H1 (cell line): ENCODE results near the gene LRRC2. TPM values are rescaled to one million over a fixed set of nuclear protein-coding genes. Genes with fewer than 3 reads are reported as not detected.

Source experiments
- CTCF ChIA-PET: fragments of 300-600 bp; sonication (Branson Sonifier 250); formaldehyde crosslinking; loops from one replicate; lab custom pipeline; 2021; ENCODE audit not compliant: partially characterized antibody; lab: Charles Lee
- POLR2A ChIA-PET: fragments of 300-600 bp; sonication (Branson Sonifier 250); formaldehyde crosslinking; loops from one replicate; lab custom pipeline; 2021; ENCODE audit warnings: inconsistent platforms; ENCODE audit not compliant: partially characterized antibody; lab: Charles Lee
- DNase-seq, 2 experiments: peaks; one replicate each; pipeline versions ENCODE4 v3.0.0 to v3.0.0-alpha.2; 2010 to 2022; ENCODE audit warnings: low spot score in 2 of 2, low read depth in 1 of 2, mixed read lengths in 1 of 2
- FAIRE-seq: peaks from 2 replicates; lab custom pipeline; 2011; peaks lifted over from hg19 to GRCh38; lab: Jason Lieb, UNC
- H2AFZ ChIP-seq: 2 replicates; pipeline ENCODE4 v1.8.1; 2012; ENCODE audit warnings: low read length, inconsistent platforms
- H2AK5ac ChIP-seq: 2 replicates; pipeline ENCODE4 v1.6.1; 2013; ENCODE audit warnings: low read depth, low read length
- H2BK120ac ChIP-seq: replicated peaks from 2 replicates; pipeline ENCODE3; 2013; ENCODE audit warnings: low read depth, low read length, inconsistent platforms
- H2BK12ac ChIP-seq: 2 replicates; pipeline ENCODE4 v1.6.1; 2013; ENCODE audit warnings: low read depth, low read length
- H2BK15ac ChIP-seq: 2 replicates; pipeline ENCODE4 v1.6.1; 2013; ENCODE audit warnings: low read length
- H2BK20ac ChIP-seq: 2 replicates; pipeline ENCODE4 v1.6.1; 2013; ENCODE audit warnings: low read length
- H2BK5ac ChIP-seq: 2 replicates; pipeline ENCODE4 v1.6.1; 2013; ENCODE audit warnings: low read depth, low read length
- H3K14ac ChIP-seq: 2 replicates; pipeline ENCODE4 v1.6.1; 2013; ENCODE audit warnings: inconsistent platforms; ENCODE audit not compliant: insufficient read length
- H3K18ac ChIP-seq: 2 replicates; pipeline ENCODE4 v1.6.1; 2013; ENCODE audit warnings: low read length; ENCODE audit errors: extremely low read depth
- H3K23ac ChIP-seq: 2 replicates; pipeline ENCODE4 v1.6.1; 2013; ENCODE audit warnings: inconsistent platforms; ENCODE audit not compliant: insufficient read length
- H3K23me2 ChIP-seq: 2 replicates; pipeline ENCODE4 v1.6.1; 2013; ENCODE audit warnings: low read depth, low read length
- H3K27ac ChIP-seq: 2 replicates; pipeline ENCODE4 v1.6.1; 2011; ENCODE audit warnings: low read depth, low read length, inconsistent platforms
- H3K27me3 ChIP-seq, 4 experiments: replicated peaks in 1 of 4; 1 replicate in 1 of 4; 2 replicates in 3 of 4; pipeline versions ENCODE4 v1.6.1 to v1.8.1; 2011 to 2013; ENCODE audit warnings: low read length in 3 of 4, mild to moderate bottlenecking in 3 of 4, inconsistent platforms in 2 of 4, mixed read lengths in 2 of 4, moderate library complexity in 1 of 4; ENCODE audit not compliant: control insufficient read depth in 3 of 4, insufficient read depth in 3 of 4; ENCODE audit errors: extremely low read depth in 1 of 4
- H3K36me3 ChIP-seq, 4 experiments: 2 replicates each; pipeline versions ENCODE4 v1.6.1 to v1.8.1; 2011 to 2013; ENCODE audit warnings: mild to moderate bottlenecking in 4 of 4, low read length in 3 of 4, moderate library complexity in 2 of 4, control low read depth in 1 of 4, inconsistent platforms in 1 of 4; ENCODE audit not compliant: insufficient read depth in 4 of 4, control insufficient read depth in 2 of 4
- H3K4ac ChIP-seq: replicated peaks from 2 replicates; pipeline ENCODE3; 2013; ENCODE audit warnings: low read length, low read depth, mixed read lengths, inconsistent platforms; ENCODE audit not compliant: insufficient read length
- H3K4me1 ChIP-seq, 4 experiments: replicated peaks in 1 of 4; 1 replicate in 1 of 4; 2 replicates in 3 of 4; pipeline versions ENCODE4 v1.6.1 to v1.8.1; 2011 to 2013; ENCODE audit warnings: low read length in 3 of 4, inconsistent platforms in 2 of 4, mixed read lengths in 1 of 4; ENCODE audit not compliant: insufficient read depth in 4 of 4, control insufficient read depth in 3 of 4
- H3K4me2 ChIP-seq, 2 experiments: 2 replicates each; pipeline versions ENCODE4 v1.6.1 to v1.8.1; 2011 to 2013; ENCODE audit warnings: low read depth in 2 of 2, low read length in 2 of 2, control low read depth in 1 of 2, inconsistent platforms in 1 of 2, mild to moderate bottlenecking in 1 of 2; ENCODE audit not compliant: insufficient read depth in 1 of 2
- H3K4me3 ChIP-seq, 4 experiments: fragments of 200-600, 300-600 bp in 1 of 4; sonication (generic), shearing (Covaris generic), sonication (Bioruptor Twin) in 1 of 4; 2 replicates each; pipeline versions ENCODE4 v1.5.1 to v1.8.1; 2011 to 2016; ENCODE audit warnings: low read length in 4 of 4, low read depth in 3 of 4, control low read depth in 2 of 4, inconsistent platforms in 2 of 4, mild to moderate bottlenecking in 2 of 4, mixed read lengths in 1 of 4, moderate library complexity in 1 of 4; ENCODE audit not compliant: insufficient read depth in 2 of 4; ENCODE audit errors: extremely low read depth in 1 of 4
- H3K56ac ChIP-seq: replicated peaks from 2 replicates; pipeline ENCODE3; 2013; ENCODE audit warnings: low read depth, mild to moderate bottlenecking, mixed read lengths, low read length, inconsistent platforms; ENCODE audit not compliant: insufficient read length
- H3K79me1 ChIP-seq: 2 replicates; pipeline ENCODE4 v1.6.1; 2013; ENCODE audit warnings: low read depth, low read length, control low read depth
- H3K79me2 ChIP-seq, 2 experiments: 2 replicates each; pipeline versions ENCODE4 v1.6.1 to v1.8.1; 2012 to 2013; ENCODE audit warnings: low read length in 2 of 2, mild to moderate bottlenecking in 2 of 2, inconsistent platforms in 1 of 2; ENCODE audit not compliant: insufficient read depth in 2 of 2, control insufficient read depth in 1 of 2
- H3K9ac ChIP-seq, 4 experiments: replicated peaks in 1 of 4; 1 replicate in 1 of 4; 2 replicates in 3 of 4; pipeline versions ENCODE4 v1.6.1 to v1.8.1; 2011 to 2013; ENCODE audit warnings: low read depth in 3 of 4, low read length in 3 of 4, control low read depth in 2 of 4, mild to moderate bottlenecking in 2 of 4, moderate library complexity in 2 of 4, inconsistent platforms in 1 of 4; ENCODE audit errors: extremely low read depth in 1 of 4
- H3K9me3 ChIP-seq, 2 experiments: 2 replicates each; pipeline versions ENCODE4 v1.6.1 to v1.8.1; 2012 to 2013; ENCODE audit warnings: mild to moderate bottlenecking in 2 of 2, moderate library complexity in 2 of 2, control low read depth in 1 of 2, inconsistent platforms in 1 of 2, low read depth in 1 of 2, low read length in 1 of 2, mixed read lengths in 1 of 2; ENCODE audit not compliant: insufficient read depth in 2 of 2
- H4K20me1 ChIP-seq, 2 experiments: replicated peaks in 1 of 2; 2 replicates each; pipeline versions ENCODE3 to v1.8.1; 2011 to 2013; ENCODE audit warnings: inconsistent platforms in 2 of 2, low read length in 2 of 2, mild to moderate bottlenecking in 1 of 2; ENCODE audit not compliant: insufficient read depth in 2 of 2, control insufficient read depth in 1 of 2
- H4K5ac ChIP-seq: 2 replicates; pipeline ENCODE4 v1.6.1; 2013; ENCODE audit warnings: low read length, low read depth, mixed read lengths, inconsistent platforms; ENCODE audit not compliant: insufficient read length
- H4K8ac ChIP-seq: 2 replicates; pipeline ENCODE4 v1.8.0; 2013; ENCODE audit warnings: mild to moderate bottlenecking, moderate library complexity, low read length, inconsistent platforms; ENCODE audit not compliant: insufficient read depth; ENCODE audit errors: extremely low read depth
- H4K91ac ChIP-seq: replicated peaks from 2 replicates; pipeline ENCODE3; 2013; ENCODE audit warnings: low read length, mixed read lengths, inconsistent platforms; ENCODE audit not compliant: insufficient read length
- ASH2L ChIP-seq: fragments of 200-600, 300-600 bp; sonication (generic); IDR thresholded peaks from one replicate; pipeline ENCODE4 v1.7.1; 2017; ENCODE audit warnings: low read length
- BCL11A ChIP-seq, 2 experiments: IDR thresholded peaks; one replicate each; pipeline ENCODE4 v1.6.1; 2011; ENCODE audit warnings: low read depth in 2 of 2, low read length in 2 of 2, mild to moderate bottlenecking in 2 of 2
- CBX8 ChIP-seq: fragments of 300-800, 300-1000 bp; sonication (generic); IDR thresholded peaks from 2 replicates; pipeline ENCODE4 v1.7.1; 2016; ENCODE audit warnings: low read depth, low read length, borderline replicate concordance
- CTBP2 ChIP-seq: IDR thresholded peaks from 2 replicates; pipeline ENCODE4 v1.7.0; 2011; ENCODE audit warnings: borderline replicate concordance, mild to moderate bottlenecking, moderate library complexity, mixed read lengths, low read length; ENCODE audit not compliant: insufficient read depth, insufficient read length
- EGR1 ChIP-seq: IDR thresholded peaks from 2 replicates; pipeline ENCODE4 v1.6.1; 2011; ENCODE audit warnings: low read depth, low read length, borderline replicate concordance
- JUND ChIP-seq: IDR thresholded peaks from 2 replicates; pipeline ENCODE4 v1.6.1; 2011; ENCODE audit warnings: mild to moderate bottlenecking, improper control_type of control experiment, low read length
- KDM1A ChIP-seq: fragments of 200-600, 300-600 bp; sonication (generic); IDR thresholded peaks from 2 replicates; pipeline ENCODE4 v1.7.1; 2016; ENCODE audit warnings: mild to moderate bottlenecking, low read length, borderline replicate concordance
- KDM5A ChIP-seq: fragments of 200-600 bp; IDR thresholded peaks from 2 replicates; pipeline ENCODE4 v1.7.1; 2012; ENCODE audit warnings: mild to moderate bottlenecking, low read length, inconsistent platforms, mixed read lengths
- MAX ChIP-seq: IDR thresholded peaks from 2 replicates; pipeline ENCODE4 v1.6.1; 2012; ENCODE audit warnings: inconsistent platforms
- NANOG ChIP-seq: IDR thresholded peaks from 2 replicates; pipeline ENCODE4 v1.6.1; 2011; ENCODE audit warnings: low read length, low read depth, mild to moderate bottlenecking, inconsistent platforms; ENCODE audit not compliant: insufficient read depth, poor library complexity, severe bottlenecking
- SIX5 ChIP-seq: IDR thresholded peaks from 2 replicates; pipeline ENCODE4 v1.6.1; 2011; ENCODE audit warnings: mild to moderate bottlenecking, low read depth, low read length
- SP2 ChIP-seq: IDR thresholded peaks from 2 replicates; pipeline ENCODE4 v1.6.1; 2012; ENCODE audit warnings: mild to moderate bottlenecking, low read length, inconsistent platforms
- SRF ChIP-seq: IDR thresholded peaks from 2 replicates; pipeline ENCODE4 v1.6.1; 2011; ENCODE audit warnings: mild to moderate bottlenecking, low read depth, low read length, moderate library complexity
- SUZ12 ChIP-seq: fragments of 200-600 bp; sonication (generic); IDR thresholded peaks from 2 replicates; pipeline ENCODE4 v1.6.1; 2012; ENCODE audit warnings: mild to moderate bottlenecking, inconsistent platforms, low read length, moderate library complexity, mixed read lengths
- WGBS, 2 experiments: shearing (Covaris generic) in 1 of 2; methylation state at CpG; one replicate each; pipeline versions ENCODE4 v1.1.6 to v1.1.7; 2013 to 2015; ENCODE audit warnings: low lambda C conversion rate in 2 of 2, mixed read lengths in 2 of 2, inconsistent platforms in 1 of 2, low coverage in 1 of 2, missing lambda C conversion rate in 1 of 2; ENCODE audit not compliant: insufficient replicate concordance in 2 of 2, insufficient coverage in 1 of 2, insufficient read length in 1 of 2; ENCODE audit errors: extremely low coverage in 1 of 2, missing lambda C conversion rate in 1 of 2; 5-methylcytosine and 5-hydroxymethylcytosine counted together
- polyA plus RNA-seq, 7 experiments: library from polyadenylated mRNA; depleted of rRNA in 3 of 7; stranded (reverse) in 5 of 7; unstranded in 2 of 7; fragments of >200 nt in 5 of 7; fragments of 200-250 nt in 2 of 7; gene quantifications; 1 replicate in 5 of 7; 2 replicates in 1 of 7; 4 replicates in 1 of 7; pipeline versions ENCODE4 v1.2.1 to v1.2.3, GENCODE V29; 2011 to 2013; ENCODE audit warnings: missing spikeins in 2 of 7, mixed read lengths in 2 of 7
- total RNA-seq: library from RNA; stranded (reverse); fragmentation: NEBNext Ultra II Directional; extraction: Animal tissue kit (Norgen Biotek cat#: 25700); gene quantifications from 2 replicates; pipeline ENCODE4 v1.2.1, GENCODE V29; 2021

Gene LRRC2
- total and polyA plus RNA-seq, 2 of the 8 experiments (the other 6 are each of a cell fraction or from before 2014, with no cell fraction given), result 1.4 to 6.4 TPM

DNA sequence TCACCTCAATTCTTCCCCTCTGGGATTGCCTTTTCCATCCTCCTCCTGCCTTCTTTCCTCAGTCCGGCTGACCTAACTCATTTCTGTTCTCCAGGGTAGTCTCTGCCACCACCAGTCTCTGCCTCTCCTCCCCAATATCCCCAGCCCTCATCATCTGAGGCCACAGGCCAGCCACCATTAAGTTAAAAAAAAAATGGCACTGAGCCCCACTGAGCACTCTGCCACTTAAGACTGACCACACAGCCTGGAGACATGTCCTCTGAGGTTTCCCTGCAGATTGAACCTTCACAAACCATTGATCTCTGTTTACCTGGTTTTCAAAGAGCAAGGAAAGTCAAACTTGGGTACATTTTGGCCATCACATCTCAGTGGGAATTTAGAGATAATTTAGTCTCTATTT, 13.6 kb downstream of the LRRC2 start:
- H3K4ac ChIP-seq, result no peak overlapping the region
- no peaks in the 10 kb centered on the region for H4K20me1 ChIP-seq
- no peak for FAIRE-seq
- no peaks in the 10 kb centered on the region for H3K79me1 ChIP-seq
- H2BK120ac ChIP-seq, result peak overlapping the region; percentile 48
- no peaks in the 10 kb centered on the region; a peak in 1 of 7 replicates for H3K27me3 ChIP-seq
- no peaks in the 10 kb centered on the region for H3K23me2 ChIP-seq
- H3K18ac ChIP-seq, result no peak overlapping the region
- POLR2A ChIA-PET, result interaction anchor here (0.8 to 1.6 kb wide), 2 partner anchors 23 to 142 kb away, joined by 3 to 5 read pairs; no protein-coding TSS in a partner anchor
- H3K4me3 ChIP-seq, result no peak overlapping the region
- no peak overlapping the region for H3K56ac ChIP-seq
- no peak overlapping the region for H4K5ac ChIP-seq
- no peaks in the 10 kb centered on the region; a peak in 1 of 4 replicates for H3K79me2 ChIP-seq
- 82% methylated on average over 1 of the region's 1 CpG; no CpG with 5 or more reads in 1 of the 2 experiments for WGBS, 2 experiments
- no peak overlapping the region for H3K27ac ChIP-seq
- H4K8ac ChIP-seq, result no peak overlapping the region
- no peak overlapping the region for H2AFZ ChIP-seq
- H3K4me1 ChIP-seq, result peaks cover 0 to under 1% (median under 1%) of the 10 kb centered on the region in 4 experiments; a peak in 2 of 7 replicates
- no peak overlapping the region for H2BK20ac ChIP-seq
- no peak overlapping the region for H3K9ac ChIP-seq
- H2BK15ac ChIP-seq, result no peak overlapping the region
- H2AK5ac ChIP-seq, result peak overlapping the region; percentile 43; the same call in 1 of the 2 replicates
- CTCF ChIA-PET, result interaction anchor here (1.0 kb wide), 1 partner anchor 52 kb away, joined by 3 read pairs; no protein-coding TSS in a partner anchor
- H3K36me3 ChIP-seq, result peaks cover 0 to 10% (median 3%) of the 10 kb centered on the region in 4 experiments; a peak in 2 of 8 replicates
- no peak overlapping the region for H2BK12ac ChIP-seq
- H3K4me2 ChIP-seq, result no peak overlapping the region
- DNase-seq, result no peak
- no peak overlapping the region for H4K91ac ChIP-seq
- H3K14ac ChIP-seq, result no peak overlapping the region
- H3K23ac ChIP-seq, result no peak overlapping the region
- peaks cover 13 to 18% of the 10 kb centered on the region in 2 experiments for H3K9me3 ChIP-seq
- no peak overlapping the region for H2BK5ac ChIP-seq
- TF ChIP-seq MAX (no peak), SRF (no peak), CBX8 (no peak), BCL11A (IDR thresholded peaks at IDR 0.05; ENCODE audit: low read depth in 2 of 2, low read length in 2 of 2) (no peak), EGR1 (no peak), KDM5A (no peak), SP2 (no peak), ASH2L (no peak), NANOG (no peak), CTBP2 (no peak), SUZ12 (no peak), JUND (no peak), SIX5 (no peak), KDM1A (no peak)
